NCI-H1417 (cell line): Measurements from ENCODE around the gene TWF1.
A peak's percentile ranks its signal among the peaks of the same experiment; 100 is the strongest.
"Not testable (repeated sequence)": the region's sequence is repeated elsewhere in the genome, so short reads cannot be mapped to it uniquely, and the experiment has no call there.

ENCODE experiments used
- DNase-seq, 3 experiments: peaks; one replicate each; lab custom pipeline; 2025; lab: John Stamatoyannopoulos, UW

The TWF1 gene

DNA sequence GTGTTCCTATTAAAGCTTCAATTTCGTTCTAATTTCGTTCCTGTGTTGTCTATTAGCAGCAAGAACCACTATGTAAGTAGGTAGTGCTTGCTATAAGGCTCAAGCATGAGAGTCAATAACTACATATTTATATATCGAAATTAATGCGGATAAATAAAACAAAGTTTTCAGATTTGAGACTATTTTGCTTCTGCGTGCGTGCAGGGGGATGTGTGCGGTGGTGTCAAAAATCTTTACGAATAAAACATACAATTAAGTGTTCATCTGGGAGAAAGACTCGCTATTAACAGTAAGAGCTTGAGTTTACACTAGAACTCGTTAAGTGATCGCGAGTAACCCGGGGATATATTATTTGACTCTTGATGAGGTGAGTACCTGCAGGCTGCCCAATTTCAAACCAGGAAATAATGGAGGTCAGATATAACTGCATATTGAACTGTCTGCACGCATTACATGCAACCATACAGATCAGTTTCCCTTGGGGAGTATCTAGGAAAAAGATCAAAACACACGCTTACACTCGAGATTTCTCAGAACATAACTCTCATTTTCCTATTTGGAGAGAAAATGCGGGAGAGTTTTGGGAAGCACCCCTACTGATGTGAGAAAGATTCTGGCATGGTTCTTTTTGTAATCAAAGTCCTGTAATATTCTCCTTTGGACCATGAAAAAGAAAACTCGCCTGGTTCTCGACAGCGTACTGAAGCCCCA, 813 bp downstream of the TWF1 start:
- DNase-seq = peak; percentile 56 to 86 (median 77)

DNA sequence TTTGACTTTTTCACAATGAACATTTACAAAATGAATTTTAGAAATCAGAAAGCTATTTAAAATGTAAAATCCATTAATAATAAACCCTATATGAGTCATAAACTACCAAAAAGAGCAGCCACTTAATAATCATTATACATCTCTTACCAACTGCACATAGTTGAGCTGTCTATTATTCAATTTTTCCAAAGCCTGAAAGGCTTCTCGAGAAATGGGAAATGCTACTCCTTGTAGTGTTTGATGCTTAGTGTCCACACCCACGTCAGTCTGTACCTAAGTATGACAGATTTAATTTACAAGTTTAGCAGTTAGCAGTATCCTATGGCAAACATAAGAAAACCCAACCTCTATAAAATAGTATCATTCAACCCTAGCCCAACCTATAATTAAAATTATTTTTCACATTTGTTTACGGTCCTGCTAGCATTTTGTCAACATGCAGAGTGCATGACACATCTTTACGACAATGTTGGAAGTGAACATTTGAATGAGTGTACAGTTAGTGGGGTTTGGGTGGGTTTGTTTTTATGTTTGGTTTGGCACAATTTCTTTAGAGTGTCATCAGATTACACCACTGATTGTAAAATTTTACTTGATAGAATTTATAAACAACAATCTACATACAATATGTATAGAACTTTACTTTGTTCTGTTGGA, 8.4 kb downstream of the TWF1 start:
- DNase-seq = peak in 1 of 3 experiments; percentile 28

DNA sequence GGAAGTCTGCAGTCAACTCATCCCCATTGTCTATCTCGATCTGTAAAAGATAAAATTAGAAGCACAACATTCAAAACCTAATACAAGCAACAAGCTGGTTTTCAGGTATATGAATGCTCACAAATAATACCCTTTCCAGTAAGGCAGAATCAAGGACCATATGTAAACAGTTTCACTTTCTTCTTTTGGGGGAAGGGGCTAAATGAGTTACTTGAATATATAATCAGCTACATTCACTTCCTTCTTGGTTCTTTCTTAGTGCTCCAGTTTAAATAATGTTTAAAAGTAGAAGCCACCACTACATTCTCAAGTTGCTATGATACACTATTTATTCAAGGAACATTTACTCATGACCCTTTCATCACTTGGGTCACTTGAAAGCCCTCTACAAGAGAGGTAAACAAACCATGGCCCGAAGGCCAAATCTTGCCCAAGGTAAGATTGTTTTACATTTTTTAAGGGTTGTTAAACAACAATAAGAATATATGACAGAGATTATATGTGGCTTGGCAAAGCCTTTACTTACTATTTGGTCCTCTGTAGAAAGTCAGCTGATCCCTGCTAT, 10.3 kb downstream of the TWF1 start:
- peak in 2 of 3 experiments; percentile 24 to 31 for DNase-seq

DNA sequence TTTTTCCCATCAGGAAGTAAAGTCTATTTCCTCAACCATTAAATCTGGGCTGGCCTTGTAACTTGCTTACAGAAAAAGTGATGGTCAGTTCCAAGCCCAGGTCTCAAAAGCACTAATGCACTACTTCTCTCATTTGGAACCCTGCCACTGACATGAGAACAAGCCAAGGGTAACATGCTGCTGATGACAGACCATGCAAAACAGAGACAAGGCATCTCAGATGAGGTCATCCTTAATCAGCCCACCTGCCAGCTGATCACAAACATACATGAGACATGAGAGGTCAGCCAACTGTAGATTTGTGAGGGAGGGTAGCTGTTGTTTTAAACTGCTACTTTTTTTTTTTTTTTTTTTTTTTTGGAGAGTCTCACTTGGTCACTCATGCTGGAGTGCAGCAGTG, 16.2 kb downstream of the TWF1 start:
- DNase-seq = peak in 1 of 3 experiments; percentile 33

DNA sequence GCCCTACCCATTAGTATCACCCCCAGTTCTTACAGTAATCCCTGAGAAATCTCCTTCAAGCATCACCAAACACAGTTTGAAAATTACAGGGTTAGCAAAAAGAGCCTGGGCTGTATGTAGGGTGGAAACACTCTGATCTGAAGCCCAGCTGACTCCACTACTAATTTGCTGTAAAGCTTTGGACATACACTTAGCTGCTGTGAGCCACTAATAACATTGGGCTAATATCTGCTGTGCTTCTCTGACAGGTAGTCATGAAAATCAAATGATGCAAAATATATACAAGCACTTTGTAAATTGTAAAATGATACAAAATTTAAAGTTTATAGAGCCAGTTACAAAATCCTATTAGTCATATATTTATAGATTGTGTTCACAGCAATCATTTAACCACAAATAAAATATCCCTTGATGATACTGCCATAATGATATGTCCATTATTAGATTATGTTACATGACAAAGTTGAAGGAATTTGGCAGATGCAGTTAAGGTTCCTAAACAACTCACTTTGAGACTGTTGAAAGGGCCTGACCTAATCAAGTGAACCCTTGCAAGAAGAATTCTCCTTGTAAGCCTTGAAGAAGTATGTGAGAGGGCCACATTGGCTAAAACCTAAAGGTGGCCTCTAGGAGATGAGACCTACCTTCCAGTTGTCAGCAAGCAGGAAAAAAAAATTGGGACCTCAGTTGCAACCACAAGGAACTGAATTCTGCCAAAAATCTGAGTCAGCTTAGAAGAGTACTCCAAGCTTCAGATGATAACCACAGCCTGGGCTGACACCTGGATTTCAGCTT, 19.0 kb downstream of the TWF1 start:
- no peak for DNase-seq

DNA sequence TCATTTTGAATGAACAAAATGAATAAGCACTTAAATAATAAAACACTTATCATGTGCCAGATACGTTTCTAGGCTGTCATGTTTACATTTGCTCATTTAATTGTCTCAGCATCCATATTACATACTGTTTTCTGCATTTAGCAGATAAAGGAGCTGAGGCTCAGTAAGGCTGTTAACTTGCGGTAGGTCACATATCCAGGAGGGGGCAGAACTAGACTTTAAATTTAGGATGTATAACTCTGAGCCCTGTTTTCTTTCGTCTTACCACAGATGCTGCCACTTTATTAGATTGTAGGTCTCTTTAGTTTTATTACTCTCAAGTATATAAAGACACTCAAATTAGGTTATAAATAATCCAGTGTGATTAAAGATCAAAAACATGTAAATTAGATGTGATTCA, 29.6 kb downstream of the TWF1 start:
- peak; percentile 7 to 69 (median 20) for DNase-seq

DNA sequence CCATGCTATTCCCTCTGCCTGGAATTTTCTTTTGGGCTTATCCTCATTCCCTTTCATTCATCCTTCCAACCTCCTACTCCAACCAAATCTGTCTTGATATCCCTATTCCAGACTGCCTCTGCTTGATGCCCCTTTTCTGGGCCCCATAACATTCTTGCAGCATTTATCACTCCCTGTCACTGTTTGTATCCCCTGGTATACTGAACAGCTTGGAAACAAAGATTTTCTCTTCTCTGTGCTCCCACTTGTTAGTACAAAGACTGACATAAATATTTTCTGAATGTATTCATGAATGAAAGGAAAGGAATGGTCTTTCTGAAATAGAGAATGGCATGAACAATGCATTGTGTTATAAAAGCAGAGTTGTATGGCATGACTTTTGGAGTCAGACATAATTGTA, 39.8 kb downstream of the TWF1 start:
- DNase-seq = no peak

DNA sequence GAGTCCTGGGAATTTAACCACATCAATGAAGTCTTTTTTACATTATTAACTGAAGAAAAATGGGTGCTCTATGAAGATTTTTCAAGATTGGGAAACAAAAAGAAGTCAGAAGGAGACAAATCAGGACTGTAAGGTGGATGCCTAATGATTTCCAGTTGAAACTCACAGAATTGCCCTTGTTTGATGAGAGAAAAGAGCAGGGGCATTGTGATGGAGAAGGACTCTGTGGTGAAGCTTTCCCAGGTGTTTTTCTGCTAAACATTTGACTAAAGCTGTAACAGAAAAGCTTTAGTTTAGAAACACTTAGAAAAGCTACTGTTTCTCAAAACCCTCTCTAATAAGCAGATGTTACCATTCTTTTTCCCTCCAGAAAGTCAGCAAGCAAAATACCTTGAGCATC, 41.6 kb downstream of the TWF1 start:
- DNase-seq = no peak

DNA sequence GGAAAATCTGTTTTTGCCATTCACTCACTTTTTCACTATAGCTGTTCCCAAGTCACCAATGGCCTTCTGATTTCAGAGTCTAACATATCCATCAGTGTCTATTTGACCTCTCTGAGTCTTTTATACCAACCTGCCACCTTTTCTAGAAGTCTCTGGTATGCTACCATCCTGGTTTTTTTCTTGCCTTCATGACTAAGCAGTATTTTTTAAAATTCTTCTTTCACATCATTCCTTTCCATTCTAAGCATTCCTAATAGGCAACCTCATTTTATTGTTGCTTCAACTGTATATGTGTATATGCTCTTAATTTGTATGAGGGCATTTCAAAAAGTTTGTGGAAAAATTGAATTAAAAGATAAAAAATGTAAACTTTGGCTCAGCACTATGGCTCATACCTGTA, 42.3 kb downstream of the TWF1 start:
- no peak for DNase-seq

DNA sequence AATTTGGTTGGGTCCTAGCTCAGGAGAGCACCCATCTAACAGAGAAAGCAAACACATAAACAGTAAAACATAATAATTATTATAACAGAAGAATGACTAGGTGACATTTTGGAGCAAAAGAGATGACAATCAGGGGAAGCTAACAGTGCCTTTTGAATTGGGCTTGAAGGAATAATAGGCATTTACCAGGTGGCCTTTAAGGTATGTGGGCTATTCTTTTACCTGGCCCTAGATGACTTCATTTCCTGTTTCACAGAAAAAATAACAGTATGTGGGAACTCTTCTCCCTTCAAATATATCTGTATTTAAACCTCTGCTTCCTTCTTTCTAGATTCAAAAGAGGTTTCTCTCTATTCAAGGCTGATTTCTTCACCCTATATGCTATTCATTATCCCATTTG, 43.5 kb downstream of the TWF1 start:
- peak in 2 of 3 experiments; percentile 4 to 55 for DNase-seq

DNA sequence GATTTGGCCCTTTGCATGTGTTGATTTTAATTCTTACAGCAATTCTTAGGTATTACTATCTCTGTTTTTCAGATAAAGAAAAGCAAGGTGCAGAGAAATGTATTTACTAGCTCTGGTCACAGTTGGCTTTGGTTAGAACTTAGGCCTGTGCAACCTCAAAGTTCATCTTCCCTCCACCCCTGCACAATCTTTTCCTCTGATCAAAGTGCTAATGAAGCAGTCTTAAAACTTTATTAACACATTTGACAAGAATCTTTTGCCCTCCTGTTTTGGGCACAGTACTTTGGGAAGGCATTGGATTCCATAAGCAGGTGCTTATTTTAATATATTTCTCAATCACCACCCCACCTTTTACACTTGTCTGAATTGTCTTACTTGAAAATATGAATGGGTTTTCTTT, 44.6 kb downstream of the TWF1 start:
- DNase-seq = no peak

DNA sequence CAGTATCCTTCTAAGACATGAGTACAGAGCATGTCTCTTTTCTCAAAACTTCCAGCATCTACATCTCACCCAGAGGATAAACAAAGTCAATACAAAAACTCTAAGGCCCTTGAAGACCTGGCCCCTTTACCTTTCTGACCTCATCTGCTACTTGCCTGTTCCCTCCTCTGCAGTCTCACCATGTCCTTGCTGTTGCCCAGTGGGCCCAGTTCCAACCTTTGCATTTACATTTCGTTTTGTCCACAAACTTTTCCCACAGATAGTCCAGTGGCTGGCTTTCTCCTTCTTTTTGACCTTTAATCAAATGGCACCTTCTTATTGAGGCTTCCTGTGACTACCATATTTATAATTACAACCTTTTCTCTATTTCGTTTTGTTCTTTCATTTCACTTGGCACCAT, 45.7 kb downstream of the TWF1 start:
- no peak for DNase-seq

DNA sequence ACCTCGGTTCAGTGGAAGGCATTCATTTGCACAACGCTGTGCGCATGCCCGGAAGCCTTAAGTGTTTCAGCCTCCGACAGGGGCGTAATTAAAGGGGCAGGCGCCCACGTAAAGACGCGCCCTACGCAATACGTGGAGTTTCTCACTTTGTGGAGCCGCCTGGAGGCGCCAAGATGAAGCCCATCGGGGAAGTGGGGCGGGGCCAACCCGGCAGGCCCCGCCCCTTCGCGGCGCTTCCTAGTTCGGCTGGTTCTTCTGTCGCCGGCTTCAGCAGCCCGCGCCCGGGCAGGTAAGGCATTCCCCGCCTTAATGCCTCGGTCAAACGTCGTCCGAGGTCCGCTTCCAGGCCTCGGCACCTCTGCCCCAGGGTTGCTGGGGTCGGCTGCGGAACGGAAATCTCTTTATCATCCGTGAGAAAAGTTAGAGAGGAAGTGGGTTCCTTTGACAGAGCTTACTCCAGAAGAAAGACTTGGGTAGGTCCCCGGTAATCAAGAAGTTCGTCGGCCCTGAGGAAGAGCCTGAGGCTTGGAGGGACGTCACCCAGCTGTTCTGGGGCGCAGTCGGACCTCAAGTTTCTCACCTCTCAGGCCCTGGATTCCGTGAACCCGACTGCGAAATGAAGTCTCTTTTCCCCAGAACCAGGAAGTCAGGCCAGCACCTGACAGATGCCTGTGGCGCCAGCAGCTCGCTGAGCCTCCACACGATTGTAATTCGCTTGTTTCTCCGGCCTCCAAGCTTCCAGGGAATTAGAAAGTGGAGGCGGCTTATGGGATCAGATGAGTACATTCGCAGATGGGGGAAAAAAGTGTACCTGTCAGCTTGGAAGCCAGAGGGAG, 47.2 kb downstream of the TWF1 start, which contains the start of the genes IRAK4 and PUS7L:
Gene IRAK4, plus strand, starts transcription at position 224 of the 836 bp plus-strand sequence. CDS start 9,161 bp downstream, outside the sequence.
Gene PUS7L, minus strand, starts transcription at position 63 of the 836 bp plus-strand sequence. CDS start 3,545 bp downstream, outside the sequence.
- DNase-seq = peak; percentile 92 to 99 (median 97)

DNA sequence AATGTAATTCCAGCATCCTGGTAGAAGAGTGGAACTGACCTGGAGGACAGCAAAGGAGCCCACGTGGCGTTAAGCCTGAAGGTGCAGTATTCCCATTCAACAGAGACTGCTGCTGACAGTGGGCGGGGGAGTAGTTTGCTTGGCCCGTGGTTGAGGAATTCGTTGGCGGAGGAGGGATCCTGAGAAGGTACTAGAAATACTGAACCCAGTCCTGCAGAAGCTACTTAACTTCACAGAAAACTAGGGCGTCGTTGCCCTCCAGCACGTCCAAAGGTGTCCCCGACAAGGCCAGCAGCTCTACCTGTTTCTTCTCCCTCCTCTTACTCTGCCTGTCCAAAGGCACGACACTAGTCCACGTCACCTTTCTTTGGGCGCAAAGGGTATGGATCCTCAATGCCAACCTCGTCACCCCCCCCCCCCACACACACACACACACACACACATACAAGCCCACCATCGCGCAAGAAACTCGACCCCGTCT, 47.8 kb downstream of the TWF1 start:
- peak in 2 of 3 experiments; percentile 63 to 67 for DNase-seq

DNA sequence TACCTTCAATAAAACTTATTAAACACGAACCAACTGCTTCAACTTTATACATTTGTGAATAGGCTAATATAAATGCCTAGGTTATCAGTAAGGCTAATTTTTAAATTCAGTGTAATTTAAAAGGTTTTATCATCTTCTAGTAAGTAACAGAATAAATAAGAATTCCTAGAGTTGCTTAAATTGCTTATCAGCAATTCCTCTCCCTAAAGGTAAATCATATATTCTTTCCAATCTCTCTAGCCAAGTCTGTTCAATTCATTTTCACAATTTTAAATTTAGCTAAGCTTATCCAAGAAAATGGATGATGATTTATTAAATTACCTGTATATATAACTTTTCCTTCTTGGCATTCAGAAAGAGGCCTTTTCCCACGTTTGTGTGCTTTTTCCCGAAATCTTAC, 52.1 kb downstream of the TWF1 start:
- no peak for DNase-seq

DNA sequence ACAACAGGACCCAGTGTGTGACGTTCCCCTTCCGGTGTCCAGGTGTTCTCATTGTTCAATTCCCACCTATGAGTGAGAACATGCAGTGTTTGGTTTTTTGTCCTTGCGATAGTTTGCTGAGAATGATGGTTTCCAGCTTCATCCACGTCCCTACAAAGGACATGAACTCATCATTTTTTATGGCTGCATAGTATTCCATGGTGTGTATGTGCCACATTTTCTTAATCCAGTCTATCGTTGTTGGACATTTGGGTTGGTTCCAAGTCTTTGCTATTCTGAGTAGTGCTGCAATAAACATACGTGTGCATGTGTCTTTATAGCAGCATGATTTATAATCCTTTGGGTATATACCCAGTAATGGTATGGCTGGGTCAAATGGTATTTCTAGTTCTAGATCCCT, 54.8 kb downstream of the TWF1 start:
- DNase-seq = not testable (repeated sequence)

DNA sequence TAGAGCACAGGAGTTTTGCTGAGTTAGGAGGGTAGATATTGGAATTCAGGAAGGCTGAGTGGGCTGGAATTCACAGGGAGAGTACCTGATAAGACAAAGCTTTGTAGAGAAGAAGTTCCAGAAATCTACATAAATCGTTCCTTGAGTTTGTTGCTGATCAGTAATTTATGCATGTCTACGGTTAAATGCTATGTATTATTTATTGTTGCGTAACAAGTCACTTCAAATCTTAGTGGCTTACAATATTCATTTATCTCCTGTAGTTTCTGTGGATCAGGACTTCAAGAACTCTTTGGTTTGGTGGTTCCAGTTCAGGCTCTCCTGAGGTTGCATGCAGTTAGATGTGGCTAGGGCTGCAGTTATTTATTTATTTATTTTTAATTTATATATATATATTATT, 55.3 kb downstream of the TWF1 start:
- DNase-seq = no peak

DNA sequence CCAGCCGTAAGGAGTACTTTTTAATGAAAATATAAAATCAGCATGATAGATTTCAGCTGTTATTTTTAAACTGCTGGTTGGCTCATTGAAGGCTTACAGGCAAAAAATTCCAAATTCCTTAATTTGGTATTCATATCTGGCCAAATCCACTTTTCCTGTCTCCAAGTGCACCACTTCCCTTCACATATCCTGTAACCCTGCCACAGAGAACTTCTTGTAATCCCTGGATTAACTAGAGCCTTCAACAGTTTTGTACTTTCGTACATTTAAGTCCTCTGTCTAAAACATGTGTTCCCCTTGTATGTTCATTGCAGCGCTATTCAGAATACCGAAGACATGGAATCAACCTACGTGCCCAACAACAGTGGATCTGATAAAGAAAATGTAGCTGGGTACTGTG, 57.1 kb downstream of the TWF1 start:
- DNase-seq = no peak

DNA sequence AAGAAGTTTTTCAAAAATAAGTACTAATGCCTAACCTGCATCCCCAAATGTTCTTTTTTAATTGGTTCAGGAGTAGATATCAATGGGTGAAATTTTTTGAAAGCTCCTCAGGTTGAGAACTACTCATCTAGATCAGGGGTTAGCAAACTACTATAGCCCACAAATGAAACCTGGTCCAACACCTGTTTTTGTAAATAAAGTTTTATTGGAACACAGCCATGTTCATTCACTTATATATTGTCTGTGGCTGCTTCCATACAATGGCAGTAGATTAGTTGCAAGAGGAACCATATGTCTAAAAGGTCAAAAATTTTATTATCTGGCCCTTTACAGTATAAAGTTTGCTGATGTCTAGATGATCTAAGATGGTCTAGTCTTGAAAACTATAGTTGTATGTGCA, 61.3 kb downstream of the TWF1 start:
- no peak for DNase-seq
